Fibroblast of villous mesenchyme (primary cell): Measurements from ENCODE around the gene PDK2. TPM values are rescaled to one million over a fixed set of nuclear protein-coding genes. Genes with fewer than 3 reads are reported as not detected.

ENCODE experiments used
- DNase-seq: peaks from one replicate; pipeline ENCODE4 v3.0.0-alpha.2; 2010; ENCODE audit warnings: low read depth
- H3K4me3 ChIP-seq: 2 replicates; pipeline ENCODE4 v1.5.1; 2011; ENCODE audit warnings: low read depth, mild to moderate bottlenecking, low read length
- CTCF ChIP-seq: IDR thresholded peaks from 2 replicates; pipeline ENCODE4 v1.5.1; 2012; ENCODE audit warnings: low read depth, mild to moderate bottlenecking, low read length; ENCODE audit not compliant: insufficient read depth
- total RNA-seq: library from RNA; depleted of rRNA; stranded (reverse); fragments of >200 nt; gene quantifications from 2 replicates; pipeline ENCODE4 v1.2.3, GENCODE V29; 2012

PDK2 gene
- 20.3 and 20.6 TPM in 2 replicates for total RNA-seq

GRCh38 chr17:50094753-50095619 lies at the start of gene PDK2:
Gene PDK2 (plus strand): TSS chr17:50095351. CDS start chr17:50095436, 85 bp downstream.
- peak within 1 kb of the TSS; percentile 88 for H3K4me3 ChIP-seq
- DNase-seq = peak; percentile 95
- TF ChIP-seq CTCF = no peak

- no peak for DNase-seq
- H3K4me3 ChIP-seq = no peak overlapping the region
- TF ChIP-seq CTCF = no peak
Measured at GRCh38 chr17:50046179-50046578, 49.0 kb upstream of the PDK2 start.

GRCh38 chr17:50046667-50047066 lies 48.5 kb upstream of the PDK2 start:
- TF ChIP-seq CTCF = no peak
- DNase-seq = no peak

GRCh38 chr17:50047083-50047482 lies 48.1 kb upstream of the PDK2 start:
- H3K4me3 ChIP-seq = no peak overlapping the region
- no peak for DNase-seq
- TF ChIP-seq CTCF = no peak

More at GRCh38 chr17:50046667-50047066, 48.5 kb upstream of the PDK2 start:
- H3K4me3 ChIP-seq = no peak overlapping the region

GRCh38 chr17:50047488-50048126 lies 47.5 kb upstream of the PDK2 start:
- H3K4me3 ChIP-seq = no peak overlapping the region
- TF ChIP-seq CTCF = no peak
- DNase-seq = peak; percentile 45

GRCh38 chr17:50048146-50048720 lies 46.9 kb upstream of the PDK2 start:
- TF ChIP-seq CTCF = no peak
- no peak for DNase-seq
- H3K4me3 ChIP-seq = no peak overlapping the region
